T-helper 2 cell treated with Interferon-gamma antibody and Interleukin-4, amounts not matched to agents 5 μg/mL and 100 μg/mL, for 36 hours (primary cell): ENCODE data around the gene WFS1.

ENCODE experiments used
- DNase-seq: peaks from one replicate; pipeline ENCODE4 v3.0.0; 2021; ENCODE audit warnings: low spot score
- H3K27ac Mint-ChIP-seq: one replicate; pipeline ENCODE4 v1.8.0; 2021; ENCODE audit warnings: mild to moderate bottlenecking, mixed read lengths
- H3K27me3 Mint-ChIP-seq: one replicate; pipeline ENCODE4 v1.8.0; 2021; ENCODE audit warnings: low read depth, mixed read lengths
- H3K36me3 Mint-ChIP-seq: one replicate; pipeline ENCODE4 v1.8.0; 2021; ENCODE audit warnings: low read depth, mixed read lengths
- H3K4me1 Mint-ChIP-seq: one replicate; pipeline ENCODE4 v1.8.0; 2021; ENCODE audit warnings: low read depth, mixed read lengths
- H3K4me3 Mint-ChIP-seq: one replicate; pipeline ENCODE4 v1.8.0; 2022; ENCODE audit warnings: mild to moderate bottlenecking, moderate library complexity, mixed read lengths
- H3K9me3 Mint-ChIP-seq: one replicate; pipeline ENCODE4 v1.8.0; 2021; ENCODE audit warnings: mixed read lengths

Gene WFS1

GRCh38 chr4:6341696-6342095 lies 72.0 kb downstream of the WFS1 start:
- Mint-ChIP-seq H3K27ac (no peak overlapping the region), H3K4me1 (peaks cover 16% of the 10 kb centered on the region), H3K27me3 (peaks cover 30% of the 10 kb centered on the region), H3K9me3 (no peaks in the 10 kb centered on the region), H3K36me3 (no peaks in the 10 kb centered on the region), H3K4me3 (no peak overlapping the region)
- DNase-seq, result no peak

- Mint-ChIP-seq H3K27ac (no peak overlapping the region), H3K4me3 (no peak overlapping the region), H3K9me3 (no peaks in the 10 kb centered on the region), H3K4me1 (peaks cover 10% of the 10 kb centered on the region), H3K27me3 (peaks cover 23% of the 10 kb centered on the region), H3K36me3 (no peaks in the 10 kb centered on the region)
- no peak for DNase-seq
Observed at GRCh38 chr4:6342530-6343293, 73.1 kb downstream of the WFS1 start.

GRCh38 chr4:6343939-6344408 lies 74.3 kb downstream of the WFS1 start:
- Mint-ChIP-seq H3K27me3 (peaks cover 12% of the 10 kb centered on the region), H3K4me3 (no peak overlapping the region), H3K27ac (no peak overlapping the region), H3K36me3 (no peaks in the 10 kb centered on the region), H3K9me3 (no peaks in the 10 kb centered on the region), H3K4me1 (no peaks in the 10 kb centered on the region)
- no peak for DNase-seq

GRCh38 chr4:6345096-6345830 lies 75.6 kb downstream of the WFS1 start:
- Mint-ChIP-seq H3K9me3 (no peaks in the 10 kb centered on the region), H3K27me3 (peaks cover 11% of the 10 kb centered on the region), H3K27ac (no peak overlapping the region), H3K4me3 (no peak overlapping the region), H3K4me1 (no peaks in the 10 kb centered on the region), H3K36me3 (no peaks in the 10 kb centered on the region)
- no peak for DNase-seq

GRCh38 chr4:6345866-6346265 lies 76.2 kb downstream of the WFS1 start:
- Mint-ChIP-seq H3K4me1 (no peaks in the 10 kb centered on the region), H3K4me3 (no peak overlapping the region), H3K36me3 (no peaks in the 10 kb centered on the region), H3K9me3 (no peaks in the 10 kb centered on the region), H3K27me3 (peaks cover 8% of the 10 kb centered on the region), H3K27ac (no peak overlapping the region)
- DNase-seq, result no peak

GRCh38 chr4:6346373-6347110 lies 76.9 kb downstream of the WFS1 start:
- H3K4me3 Mint-ChIP-seq, result no peak overlapping the region
- DNase-seq, result no peak
- no peaks in the 10 kb centered on the region for H3K4me1 Mint-ChIP-seq
- H3K27ac Mint-ChIP-seq, result no peak overlapping the region
- H3K36me3 Mint-ChIP-seq, result no peaks in the 10 kb centered on the region
- H3K27me3 Mint-ChIP-seq, result peaks cover 4% of the 10 kb centered on the region
- H3K9me3 Mint-ChIP-seq, result no peaks in the 10 kb centered on the region

GRCh38 chr4:6347511-6348045 lies 77.9 kb downstream of the WFS1 start:
- H3K4me3 Mint-ChIP-seq, result no peak overlapping the region
- H3K36me3 Mint-ChIP-seq, result no peaks in the 10 kb centered on the region
- H3K27me3 Mint-ChIP-seq, result peaks cover 2% of the 10 kb centered on the region
- no peaks in the 10 kb centered on the region for H3K4me1 Mint-ChIP-seq
- H3K9me3 Mint-ChIP-seq, result no peaks in the 10 kb centered on the region
- no peak overlapping the region for H3K27ac Mint-ChIP-seq
- DNase-seq, result no peak

- H3K36me3 Mint-ChIP-seq, result no peaks in the 10 kb centered on the region
- no peak for DNase-seq
- no peak overlapping the region for H3K4me3 Mint-ChIP-seq
- no peaks in the 10 kb centered on the region for H3K4me1 Mint-ChIP-seq
- H3K9me3 Mint-ChIP-seq, result no peaks in the 10 kb centered on the region
- H3K27ac Mint-ChIP-seq, result no peak overlapping the region
- peaks cover 2% of the 10 kb centered on the region for H3K27me3 Mint-ChIP-seq
Observed at GRCh38 chr4:6348408-6348807, 78.8 kb downstream of the WFS1 start.

GRCh38 chr4:6349896-6350603 lies 80.4 kb downstream of the WFS1 start:
- no peak for DNase-seq
- H3K36me3 Mint-ChIP-seq, result no peaks in the 10 kb centered on the region
- no peaks in the 10 kb centered on the region for H3K27me3 Mint-ChIP-seq
- H3K4me1 Mint-ChIP-seq, result no peaks in the 10 kb centered on the region
- no peaks in the 10 kb centered on the region for H3K9me3 Mint-ChIP-seq
- H3K4me3 Mint-ChIP-seq, result no peak overlapping the region
- H3K27ac Mint-ChIP-seq, result no peak overlapping the region

- no peaks in the 10 kb centered on the region for H3K36me3 Mint-ChIP-seq
- no peaks in the 10 kb centered on the region for H3K9me3 Mint-ChIP-seq
- no peaks in the 10 kb centered on the region for H3K27me3 Mint-ChIP-seq
- H3K4me3 Mint-ChIP-seq, result no peak overlapping the region
- no peaks in the 10 kb centered on the region for H3K4me1 Mint-ChIP-seq
- H3K27ac Mint-ChIP-seq, result no peak overlapping the region
- no peak for DNase-seq
Observed at GRCh38 chr4:6350646-6351045, 81.0 kb downstream of the WFS1 start.

- no peaks in the 10 kb centered on the region for H3K9me3 Mint-ChIP-seq
- no peaks in the 10 kb centered on the region for H3K36me3 Mint-ChIP-seq
- H3K27ac Mint-ChIP-seq, result no peak overlapping the region
- no peak overlapping the region for H3K4me3 Mint-ChIP-seq
- no peak for DNase-seq
- no peaks in the 10 kb centered on the region for H3K4me1 Mint-ChIP-seq
- no peaks in the 10 kb centered on the region for H3K27me3 Mint-ChIP-seq
Observed at GRCh38 chr4:6351246-6352000, 81.8 kb downstream of the WFS1 start.

GRCh38 chr4:6352031-6352692 lies 82.5 kb downstream of the WFS1 start:
- Mint-ChIP-seq H3K36me3 (no peaks in the 10 kb centered on the region), H3K9me3 (no peaks in the 10 kb centered on the region), H3K4me3 (no peak overlapping the region), H3K4me1 (no peaks in the 10 kb centered on the region), H3K27ac (no peak overlapping the region), H3K27me3 (no peaks in the 10 kb centered on the region)
- no peak for DNase-seq
